Activated T-cell treated with anti-CD3 and anti-CD28 coated beads for 4 hours (primary cell): ENCODE data around the gene ZMIZ1.

Source experiments
- DNase-seq: peaks from one replicate; pipeline ENCODE4 v3.0.0-alpha.2; 2020

Gene ZMIZ1

GRCh38 chr10:79280956-79281355, 212.2 kb downstream of the ZMIZ1 start:
- no peak for DNase-seq

GRCh38 chr10:79282388-79282787, 213.6 kb downstream of the ZMIZ1 start:
- no peak for DNase-seq

GRCh38 chr10:79283616-79284015, 214.8 kb downstream of the ZMIZ1 start:
- DNase-seq: no peak

- DNase-seq: no peak
These were observed 215.5 kb downstream of the ZMIZ1 start for GRCh38 chr10:79284158-79284871.

GRCh38 chr10:79285315-79286197, 216.8 kb downstream of the ZMIZ1 start:
- DNase-seq: no peak

- peak; percentile 75 for DNase-seq
These were observed 217.7 kb downstream of the ZMIZ1 start for GRCh38 chr10:79286318-79286951.

GRCh38 chr10:79287973-79288723, 219.4 kb downstream of the ZMIZ1 start:
- DNase-seq: no peak

- no peak for DNase-seq
These were observed 221.0 kb downstream of the ZMIZ1 start for GRCh38 chr10:79289801-79290200.

- no peak for DNase-seq
These were observed 223.4 kb downstream of the ZMIZ1 start for GRCh38 chr10:79292026-79292766.

- DNase-seq: no peak
These were observed 224.4 kb downstream of the ZMIZ1 start for GRCh38 chr10:79292891-79293746.

- DNase-seq: no peak
These were observed 225.2 kb downstream of the ZMIZ1 start for GRCh38 chr10:79293841-79294581.

- no peak for DNase-seq
These were observed 226.8 kb downstream of the ZMIZ1 start for GRCh38 chr10:79295563-79295962.

- no peak for DNase-seq
These were observed 227.7 kb downstream of the ZMIZ1 start for GRCh38 chr10:79296431-79296830.

- DNase-seq: peak; percentile 23
These were observed 229.9 kb downstream of the ZMIZ1 start for GRCh38 chr10:79298403-79299244.

- no peak for DNase-seq
These were observed 230.9 kb downstream of the ZMIZ1 start for GRCh38 chr10:79299397-79300241.

- no peak for DNase-seq
These were observed 231.9 kb downstream of the ZMIZ1 start for GRCh38 chr10:79300711-79301110.

- DNase-seq: no peak
These were observed 233.2 kb downstream of the ZMIZ1 start for GRCh38 chr10:79301754-79302530.
